Endothelial cell of umbilical vein (primary cell): ENCODE measurements around the gene SLC33A1. TPM values are rescaled to one million over a fixed set of nuclear protein-coding genes. Genes with fewer than 3 reads are reported as not detected.
"Not testable (repeated sequence)": the region's sequence is repeated elsewhere in the genome, so short reads cannot be mapped to it uniquely, and the experiment has no call there.

Experiments used
- BruUV-seq: library from RNA; stranded (reverse); fragments of 400-500 nt; replicated peaks from 2 replicates; lab custom pipeline; 2021; lab: Mats Ljungman, UMichigan
- CTCF ChIA-PET: fragments of 300-600, 350-600 bp; sonication (Branson Sonifier 250); formaldehyde crosslinking; loops from one replicate; lab custom pipeline; 2021; ENCODE audit warnings: antibody characterized with exemption, inconsistent platforms; lab: Charles Lee
- POLR2A ChIA-PET: fragments of 300-600, 350-600 bp; sonication (Branson Sonifier 250); formaldehyde crosslinking; loops from one replicate; lab custom pipeline; 2021; ENCODE audit warnings: antibody characterized with exemption, inconsistent platforms; lab: Charles Lee
- DNase-seq: peaks from one replicate; pipeline ENCODE4 v3.0.0-alpha.2; 2011; ENCODE audit warnings: low read depth, low spot score
- FAIRE-seq: peaks from 2 replicates; lab custom pipeline; 2011; peaks lifted over from hg19 to GRCh38; lab: Jason Lieb, UNC
- H2AFZ ChIP-seq: 2 replicates; pipeline ENCODE4 v1.6.0; 2012; ENCODE audit warnings: low read depth, low read length, control low read depth, inconsistent platforms
- H3K27ac ChIP-seq: 2 replicates; pipeline ENCODE4 v1.5.1; 2011; ENCODE audit warnings: low read depth, mild to moderate bottlenecking, control low read depth, low read length, moderate library complexity; ENCODE audit not compliant: insufficient read depth
- H3K27me3 ChIP-seq, 2 experiments: 2 replicates each; pipeline versions ENCODE4 v1.6.0 to v1.6.1; 2011; ENCODE audit warnings: low read length in 2 of 2, mixed read lengths in 1 of 2; ENCODE audit not compliant: control insufficient read depth in 2 of 2, insufficient read depth in 2 of 2
- H3K36me3 ChIP-seq, 2 experiments: 2 replicates in 1 of 2; 3 replicates in 1 of 2; pipeline ENCODE4 v1.5.1; 2011; ENCODE audit warnings: low read length in 2 of 2, mild to moderate bottlenecking in 1 of 2, moderate library complexity in 1 of 2; ENCODE audit not compliant: control insufficient read depth in 2 of 2, insufficient read depth in 2 of 2; ENCODE audit errors: extremely low read depth in 1 of 2
- H3K4me1 ChIP-seq: 3 replicates; pipeline ENCODE4 v1.5.1; 2011; ENCODE audit warnings: mild to moderate bottlenecking, low read length; ENCODE audit not compliant: control insufficient read depth, insufficient read depth; ENCODE audit errors: extremely low read depth
- H3K4me2 ChIP-seq: 2 replicates; pipeline ENCODE4 v1.6.1; 2011; ENCODE audit warnings: low read length, control low read depth, mixed read lengths; ENCODE audit not compliant: insufficient read depth
- H3K4me3 ChIP-seq, 3 experiments: fragments of 200-600 bp in 1 of 3; sonication (generic), shearing (Covaris generic) in 1 of 3; replicated peaks in 1 of 3; 2 replicates each; pipeline ENCODE4 v1.5.1; 2011 to 2016; ENCODE audit warnings: control low read depth in 3 of 3, low read length in 3 of 3, mild to moderate bottlenecking in 2 of 3, inconsistent platforms in 1 of 3, low read depth in 1 of 3, moderate library complexity in 1 of 3; ENCODE audit not compliant: insufficient read depth in 1 of 3
- H3K79me2 ChIP-seq: 2 replicates; pipeline ENCODE4 v1.6.0; 2012; ENCODE audit warnings: low read length, inconsistent platforms; ENCODE audit not compliant: control insufficient read depth, insufficient read depth
- H3K9ac ChIP-seq: replicated peaks from 2 replicates; pipeline ENCODE3; 2011; ENCODE audit warnings: low read length, control low read depth; ENCODE audit not compliant: insufficient read depth; ENCODE audit errors: extremely low read depth
- H3K9me1 ChIP-seq: replicated peaks from 3 replicates; pipeline ENCODE4 v1.6.0; 2011; ENCODE audit warnings: mild to moderate bottlenecking, low read length; ENCODE audit not compliant: control insufficient read depth, insufficient read depth; ENCODE audit errors: extremely low read depth
- H3K9me3 ChIP-seq: replicated peaks from 2 replicates; pipeline ENCODE4 v1.5.1; 2012; ENCODE audit warnings: low read length, inconsistent platforms; ENCODE audit not compliant: control insufficient read depth, insufficient read depth
- H4K20me1 ChIP-seq: replicated peaks from 2 replicates; pipeline ENCODE3; 2011; ENCODE audit warnings: mild to moderate bottlenecking, low read length; ENCODE audit not compliant: control insufficient read depth, insufficient read depth; ENCODE audit errors: extremely low read depth
- CTCF ChIP-seq, 2 donors: IDR thresholded peaks; 1 replicate in 1 of 2; 2 replicates in 1 of 2; pipeline ENCODE4 v1.5.1; 2011; ENCODE audit warnings: low read length in 2 of 2, mild to moderate bottlenecking in 2 of 2, moderate library complexity in 2 of 2, control low read depth in 1 of 2, inconsistent platforms in 1 of 2, low read depth in 1 of 2; ENCODE audit not compliant: insufficient read depth in 1 of 2; ENCODE audit errors: extremely low read depth in 1 of 2
- EZH2 ChIP-seq: IDR thresholded peaks from 2 replicates; pipeline ENCODE4 v1.6.1; 2012; ENCODE audit warnings: borderline replicate concordance, low read depth, mild to moderate bottlenecking, moderate library complexity, low read length, inconsistent platforms; ENCODE audit not compliant: severe bottlenecking
- FOS ChIP-seq: IDR thresholded peaks from 2 replicates; pipeline ENCODE4 v1.6.1; 2011; ENCODE audit warnings: mild to moderate bottlenecking, low read length, moderate library complexity, borderline replicate concordance; ENCODE audit not compliant: insufficient read depth
- GATA2 ChIP-seq: IDR thresholded peaks from 2 replicates; pipeline ENCODE4 v1.7.0; 2011; ENCODE audit warnings: low read depth, mild to moderate bottlenecking, moderate library complexity, mixed read lengths, low read length; ENCODE audit not compliant: insufficient read length, insufficient read depth
- JUN ChIP-seq: IDR thresholded peaks from 2 replicates; pipeline ENCODE4 v1.6.1; 2011; ENCODE audit warnings: borderline replicate concordance, low read depth; ENCODE audit not compliant: insufficient read length, insufficient read depth
- MAX ChIP-seq: IDR thresholded peaks from 2 replicates; pipeline ENCODE4 v1.6.1; 2011; ENCODE audit not compliant: insufficient read depth, insufficient read length
- MYC ChIP-seq: IDR thresholded peaks from one replicate; pipeline ENCODE4 v1.6.1; 2011; ENCODE audit warnings: mild to moderate bottlenecking, low read depth, low read length
- POLR2A ChIP-seq: IDR thresholded peaks from 2 replicates; pipeline ENCODE4 v1.6.1; 2012; ENCODE audit warnings: low read depth, mild to moderate bottlenecking, control low read depth, low read length
- POLR2AphosphoS5 ChIP-seq: IDR thresholded peaks from 2 replicates; pipeline ENCODE4 v1.6.1; 2012; ENCODE audit warnings: low read depth, mild to moderate bottlenecking, control low read depth, low read length, moderate library complexity; ENCODE audit not compliant: insufficient read depth
- dilution Hi-C: fragments of 300-500 bp; cut with MboI; formaldehyde crosslinking; loops from one replicate; pipeline ENCODE4 v1.15.0; 2019; ENCODE audit warnings: low sequenced_read_pairs; ENCODE audit not compliant: extremely low pct_ligation_motif_present
- intact Hi-C: fragments of 100-400 bp; cut with micrococcal nuclease; formaldehyde crosslinking; loops from one replicate; pipeline ENCODE4 v1.10.0; 2022
- polyA plus RNA-seq, 4 experiments: library from polyadenylated mRNA; depleted of rRNA in 3 of 4; stranded (reverse) in 3 of 4; unstranded in 1 of 4; fragments of >200 nt; gene quantifications; 2 replicates each; pipeline versions ENCODE4 v1.2.1 to v1.2.3, GENCODE V29; 2011 to 2012; ENCODE audit warnings: missing spikeins in 1 of 4
- total RNA-seq: library from RNA; stranded (reverse); gene quantifications from 2 replicates; pipeline ENCODE4 v1.2.3, GENCODE V29; 2021

Gene SLC33A1
- total and polyA plus RNA-seq, 2 donors (not counting 3 experiments of a cell fraction or from before 2014, with no cell fraction given), result 28.4 to 30.3 TPM

GRCh38 chr3:155852341-155852740, 1.9 kb downstream of the SLC33A1 start:
- no peak overlapping the region for H2AFZ ChIP-seq
- no peaks in the 10 kb centered on the region for H4K20me1 ChIP-seq
- H3K9me3 ChIP-seq, result no peaks in the 10 kb centered on the region
- H3K36me3 ChIP-seq, result no peaks in the 10 kb centered on the region
- DNase-seq (peak; percentile 16), FAIRE-seq (no peak)
- TF ChIP-seq GATA2 (no peak), POLR2AphosphoS5 (no peak), MYC (no peak), MAX (no peak), JUN (no peak), EZH2 (no peak), FOS (no peak), CTCF (IDR thresholded peaks at IDR 0.05; ENCODE audit: extremely low read depth in 1 of 2, insufficient read depth in 1 of 2, low read depth in 1 of 2, low read length in 2 of 2) (no peak), POLR2A (no peak)
- H3K4me3 ChIP-seq, result peak overlapping the region; percentile 56 to 96 (median 75)
- intact Hi-C loops, result loop anchor here (5.0 kb wide), 2 partner anchors 105 to 695 kb away; partner anchors contain the start of gene PLCH1
- H3K27me3 ChIP-seq, result no peaks in the 10 kb centered on the region
- no peaks in the 10 kb centered on the region for H3K9me1 ChIP-seq
- H3K4me1 ChIP-seq, result peaks cover 7% of the 10 kb centered on the region
- H3K27ac ChIP-seq, result no peak overlapping the region
- peak overlapping the region; percentile 99 for H3K4me2 ChIP-seq
- H3K79me2 ChIP-seq, result peaks cover 52% of the 10 kb centered on the region
- CTCF ChIA-PET, result interaction anchor here (0.8 to 3.6 kb wide), 2 partner anchors 20 to 46 kb away, joined by 4 to 34 read pairs; partner anchors contain the start of gene C3orf33
- dilution Hi-C loops, result no loop called here
- BruUV-seq, result no TSS peak
- POLR2A ChIA-PET, result no interaction called here
- H3K9ac ChIP-seq, result peak overlapping the region; percentile 79

- H3K4me1 ChIP-seq, H3K9ac ChIP-seq, H3K36me3 ChIP-seq, H3K4me3 ChIP-seq, H4K20me1 ChIP-seq, FAIRE-seq, H3K27me3 ChIP-seq, H3K4me2 ChIP-seq, H3K9me3 ChIP-seq, BruUV-seq, H3K27ac ChIP-seq, POLR2A ChIA-PET, intact Hi-C loops, H3K9me1 ChIP-seq, dilution Hi-C loops, DNase-seq, H2AFZ ChIP-seq: not testable (repeated sequence)
- CTCF ChIA-PET, result interaction anchor here (2.3 kb wide), 1 partner anchor 43 kb away, joined by 9 read pairs; the partner anchor contains the start of gene C3orf33
- peaks cover 73% of the 10 kb centered on the region for H3K79me2 ChIP-seq
Observed at GRCh38 chr3:155849404-155849803, 4.8 kb downstream of the SLC33A1 start.
